HG03097 (cell line): Measurements from ENCODE around the gene MAD2L2.

Source experiments
- ATAC-seq: cut with Tn5 transposase; IDR thresholded peaks from one replicate; pipeline ENCODE4 v1.9.1; 2021; ENCODE audit not compliant: unreplicated experiment, low FRiP score

The MAD2L2 gene

GRCh38 chr1:11681071-11681771, at the start of gene MAD2L2:
MAD2L2 (minus strand) TSS chr1:11681148; CDS start chr1:11680601, 547 bp downstream.
- peak; percentile 86 for ATAC-seq

- peak; percentile 56 for ATAC-seq
These were observed 49.5 kb upstream of the MAD2L2 start for GRCh38 chr1:11730429-11730891.

- peak; percentile 30 for ATAC-seq
These were observed 48.8 kb upstream of the MAD2L2 start for GRCh38 chr1:11729498-11730428.

GRCh38 chr1:11729155-11729497, 48.2 kb upstream of the MAD2L2 start:
- no peak for ATAC-seq

- no peak for ATAC-seq
These were observed 47.3 kb upstream of the MAD2L2 start for GRCh38 chr1:11728126-11728806.

- no peak for ATAC-seq
These were observed 46.2 kb upstream of the MAD2L2 start for GRCh38 chr1:11727119-11727518.

GRCh38 chr1:11725616-11726015, 44.7 kb upstream of the MAD2L2 start:
- ATAC-seq: no peak

- ATAC-seq: no peak
These were observed 41.6 kb upstream of the MAD2L2 start for GRCh38 chr1:11722538-11722937.

- no peak for ATAC-seq
These were observed 40.4 kb upstream of the MAD2L2 start for GRCh38 chr1:11721311-11721710.

GRCh38 chr1:11720525-11720924, 39.6 kb upstream of the MAD2L2 start:
- ATAC-seq: no peak

- no peak for ATAC-seq
These were observed 39.1 kb upstream of the MAD2L2 start for GRCh38 chr1:11720033-11720376.

GRCh38 chr1:11719313-11720032, 38.5 kb upstream of the MAD2L2 start:
- ATAC-seq: peak; percentile 63

- ATAC-seq: no peak
These were observed 34.1 kb upstream of the MAD2L2 start for GRCh38 chr1:11714831-11715575.

GRCh38 chr1:11713095-11713494, 32.1 kb upstream of the MAD2L2 start:
- ATAC-seq: no peak

- no peak for ATAC-seq
These were observed 31.3 kb upstream of the MAD2L2 start for GRCh38 chr1:11712285-11712684.

GRCh38 chr1:11711490-11711889, 30.5 kb upstream of the MAD2L2 start:
- ATAC-seq: no peak

GRCh38 chr1:11708554-11709350, 27.8 kb upstream of the MAD2L2 start:
- ATAC-seq: no peak

GRCh38 chr1:11707621-11708276, 26.8 kb upstream of the MAD2L2 start:
- ATAC-seq: no peak

- no peak for ATAC-seq
These were observed 25.3 kb upstream of the MAD2L2 start for GRCh38 chr1:11706292-11706691.
